Measurements from ENCODE around the gene PSMF1.

DNA sequence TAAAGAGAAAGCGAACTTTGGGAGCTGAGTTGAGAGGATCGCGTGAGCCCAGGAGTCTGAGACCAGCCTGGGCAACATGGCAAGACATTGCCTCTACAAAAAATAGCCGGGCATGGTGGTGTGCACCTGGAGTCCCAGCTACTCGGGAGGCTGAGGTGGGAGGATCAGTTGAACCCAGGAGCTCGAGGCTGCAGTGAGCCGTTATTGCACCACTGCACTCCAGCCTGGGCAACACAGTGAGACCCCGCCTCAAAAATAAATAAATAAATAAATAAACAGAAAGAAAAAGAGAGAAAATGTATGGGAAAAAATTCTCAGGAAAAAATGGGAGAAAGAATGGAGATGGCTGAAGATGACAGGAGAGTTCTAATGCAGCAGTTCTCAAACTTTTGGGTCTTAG is 87.4 kb downstream of the PSMF1 start:
- TF ChIP-seq, protein P1, sequence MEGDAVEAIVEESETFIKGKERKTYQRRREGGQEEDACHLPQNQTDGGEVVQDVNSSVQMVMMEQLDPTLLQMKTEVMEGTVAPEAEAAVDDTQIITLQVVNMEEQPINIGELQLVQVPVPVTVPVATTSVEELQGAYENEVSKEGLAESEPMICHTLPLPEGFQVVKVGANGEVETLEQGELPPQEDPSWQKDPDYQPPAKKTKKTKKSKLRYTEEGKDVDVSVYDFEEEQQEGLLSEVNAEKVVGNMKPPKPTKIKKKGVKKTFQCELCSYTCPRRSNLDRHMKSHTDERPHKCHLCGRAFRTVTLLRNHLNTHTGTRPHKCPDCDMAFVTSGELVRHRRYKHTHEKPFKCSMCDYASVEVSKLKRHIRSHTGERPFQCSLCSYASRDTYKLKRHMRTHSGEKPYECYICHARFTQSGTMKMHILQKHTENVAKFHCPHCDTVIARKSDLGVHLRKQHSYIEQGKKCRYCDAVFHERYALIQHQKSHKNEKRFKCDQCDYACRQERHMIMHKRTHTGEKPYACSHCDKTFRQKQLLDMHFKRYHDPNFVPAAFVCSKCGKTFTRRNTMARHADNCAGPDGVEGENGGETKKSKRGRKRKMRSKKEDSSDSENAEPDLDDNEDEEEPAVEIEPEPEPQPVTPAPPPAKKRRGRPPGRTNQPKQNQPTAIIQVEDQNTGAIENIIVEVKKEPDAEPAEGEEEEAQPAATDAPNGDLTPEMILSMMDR (IDR thresholded peaks at IDR 0.05) = no peak
- TF ChIP-seq POLR2A (IDR thresholded peaks at IDR 0.05) = no peak
- no peak for TF ChIP-seq EP300 (IDR thresholded peaks at IDR 0.05)

Data from ovary (tissue), 3 donors.